ENCODE results near the gene MYH3.

MYH3 gene

GRCh38 chr17:10589553-10590145, 67.5 kb downstream of the MYH3 start:
- in situ Hi-C loops (cut with MboI; ENCODE audit: low pct_unique_long_range_greater_than_20kb, low sequenced_read_pairs): no loop called here
- DNase-seq: no peak

GRCh38 chr17:10585529-10585928, 71.6 kb downstream of the MYH3 start:
- no peak for DNase-seq
- in situ Hi-C loops (cut with MboI; ENCODE audit: low pct_unique_long_range_greater_than_20kb, low sequenced_read_pairs): no loop called here

GRCh38 chr17:10583834-10584233, 73.3 kb downstream of the MYH3 start:
- DNase-seq: no peak
- in situ Hi-C loops (cut with MboI; ENCODE audit: low pct_unique_long_range_greater_than_20kb, low sequenced_read_pairs): no loop called here

- in situ Hi-C loops (cut with MboI; ENCODE audit: low pct_unique_long_range_greater_than_20kb, low sequenced_read_pairs): no loop called here
- DNase-seq: no peak
Measured at GRCh38 chr17:10579270-10579669, 77.8 kb downstream of the MYH3 start.

Data from KBM-7 (cell line).